Smooth muscle cell (in vitro differentiated cells): ENCODE results near the gene POP4. TPM values are rescaled to one million over a fixed set of nuclear protein-coding genes. Genes with fewer than 3 reads are reported as not detected.
A peak's percentile ranks its signal among the peaks of the same experiment; 100 is the strongest.

Experiments
- DNase-seq: peaks from one replicate; lab custom pipeline; 2025; ENCODE audit not compliant: unreplicated experiment; lab: John Stamatoyannopoulos, UW
- H2AFZ ChIP-seq: fragments of 200-600 bp; sonication (generic); 2 replicates; pipeline ENCODE4 v1.6.0; 2016; ENCODE audit warnings: antibody characterized with exemption, low read depth, mild to moderate bottlenecking
- H3F3A ChIP-seq: fragments of 200-600 bp; sonication (generic); 2 replicates; pipeline ENCODE4 v1.6.0; 2017; ENCODE audit warnings: antibody characterized with exemption, low read depth
- H3K27ac ChIP-seq: fragments of 200-600 bp; sonication (generic); 2 replicates; pipeline ENCODE4 v1.5.1; 2016; ENCODE audit warnings: low read depth, mild to moderate bottlenecking
- H3K27me3 ChIP-seq: fragments of 200-600 bp; sonication (generic); 2 replicates; pipeline ENCODE4 v1.6.1; 2016; ENCODE audit warnings: low read depth, mild to moderate bottlenecking
- H3K36me3 ChIP-seq: fragments of 200-600 bp; sonication (generic); 2 replicates; pipeline ENCODE4 v1.5.1; 2016; ENCODE audit warnings: low read depth
- H3K4me1 ChIP-seq: fragments of 200-600 bp; sonication (generic); 2 replicates; pipeline ENCODE4 v1.5.1; 2016; ENCODE audit warnings: low read depth
- H3K4me2 ChIP-seq: fragments of 200-600 bp; sonication (generic); 2 replicates; pipeline ENCODE4 v1.6.0; 2016; ENCODE audit warnings: mild to moderate bottlenecking
- H3K4me3 ChIP-seq: fragments of 200-600 bp; sonication (generic); 2 replicates; pipeline ENCODE4 v1.5.1; 2016; ENCODE audit warnings: mild to moderate bottlenecking
- H3K79me2 ChIP-seq: fragments of 200-600 bp; sonication (generic); 2 replicates; pipeline ENCODE4 v1.6.0; 2016; ENCODE audit warnings: low read depth, mild to moderate bottlenecking
- H3K9ac ChIP-seq: fragments of 200-600 bp; sonication (generic); 2 replicates; pipeline ENCODE4 v1.6.0; 2016; ENCODE audit warnings: low read depth
- H3K9me3 ChIP-seq: fragments of 200-600 bp; sonication (generic); replicated peaks from 2 replicates; pipeline ENCODE4 v1.5.1; 2016; ENCODE audit warnings: low read depth
- H4K20me1 ChIP-seq: fragments of 200-600 bp; sonication (generic); 2 replicates; pipeline ENCODE4 v1.6.0; 2016; ENCODE audit warnings: low read depth
- CTCF ChIP-seq: fragments of 200-600 bp; sonication (generic); IDR thresholded peaks from 2 replicates; pipeline ENCODE4 v1.5.1; 2017; ENCODE audit warnings: borderline replicate concordance, mild to moderate bottlenecking, antibody characterized with exemption; ENCODE audit not compliant: insufficient read depth, poor library complexity, severe bottlenecking
- WGBS: methylation state at CpG from one replicate; pipeline ENCODE4 v1.1.7; 2016; ENCODE audit warnings: low lambda C conversion rate; 5-methylcytosine and 5-hydroxymethylcytosine counted together
- polyA plus RNA-seq: library from polyadenylated mRNA; unstranded; fragments of >200 nt; fragmentation: Nextera tagmentation; extraction: Ambion mirVana; gene quantifications from 2 replicates; pipeline ENCODE4 v1.2.1, GENCODE V29; 2016
- total RNA-seq: library from RNA; depleted of rRNA; stranded (reverse); fragments of >200 nt; gene quantifications from 2 replicates; pipeline ENCODE4 v1.2.3, GENCODE V29; 2014

POP4 gene
- total and polyA plus RNA-seq, 2 experiments from 2014 or later, result 54.4 to 94.9 TPM

- peaks cover 35% of the 10 kb centered on the region for H3F3A ChIP-seq
- TF ChIP-seq CTCF, result no peak
- H3K4me1 ChIP-seq, result peaks cover 48% of the 10 kb centered on the region
- WGBS, result 0% methylated on average over 13 of the region's 75 CpGs
- H3K79me2 ChIP-seq, result peaks cover 3% of the 10 kb centered on the region
- no peaks in the 10 kb centered on the region for H3K36me3 ChIP-seq
- no peaks in the 10 kb centered on the region for H3K9me3 ChIP-seq
- peak within 1 kb of the TSS; percentile 73 for H3K9ac ChIP-seq
- H3K27me3 ChIP-seq, result no peaks in the 10 kb centered on the region
- DNase-seq, result peak; percentile 60
- H2AFZ ChIP-seq, result peak within 1 kb of the TSS; percentile 82
- H4K20me1 ChIP-seq, result peaks cover 20% of the 10 kb centered on the region
- peak within 1 kb of the TSS; percentile 69 for H3K4me3 ChIP-seq
- peak within 1 kb of the TSS; percentile 88 for H3K4me2 ChIP-seq
- peak within 1 kb of the TSS; percentile 97 for H3K27ac ChIP-seq
Measured at GRCh38 chr19:29665215-29665825, 59.2 kb downstream of the POP4 start, which contains the start of gene PLEKHF1. PLEKHF1 (plus strand) TSS chr19:29665461; CDS start chr19:29673840, 8,379 bp downstream.

- Histone ChIP-seq H3F3A (peaks cover 29% of the 10 kb centered on the region), H3K36me3 (no peaks in the 10 kb centered on the region), H3K4me2 (peak overlapping the region; percentile 88), H2AFZ (peak overlapping the region; percentile 82), H3K79me2 (peaks cover 3% of the 10 kb centered on the region), H3K9ac (peak overlapping the region; percentile 55), H3K27me3 (no peaks in the 10 kb centered on the region), H3K9me3 (no peaks in the 10 kb centered on the region), H3K27ac (peak overlapping the region; percentile 17), H3K4me3 (peak overlapping the region; percentile 69), H3K4me1 (peaks cover 48% of the 10 kb centered on the region), H4K20me1 (peaks cover 20% of the 10 kb centered on the region)
- 4% methylated on average over 23 of the region's 30 CpGs for WGBS
- no peak for DNase-seq
- TF ChIP-seq CTCF, result no peak
Measured at GRCh38 chr19:29665826-29666577, 59.9 kb downstream of the POP4 start.

Other genes with a start within 250 kb of the POP4 start
- not detected in 2 replicates for gene VSTM2B, start 80.3 kb upstream of the POP4 start, total RNA-seq
- not detected in 2 replicates for gene VSTM2B, start 80.3 kb upstream of the POP4 start, polyA plus RNA-seq
- 2.2 and 2.3 TPM in 2 replicates for gene PLEKHF1, start 59.2 kb downstream of the POP4 start, total RNA-seq
- gene PLEKHF1, start 59.2 kb downstream of the POP4 start, polyA plus RNA-seq, result 4.0 and 6.9 TPM in 2 replicates
- 22.7 and 29.7 TPM in 2 replicates for gene C19orf12, start 109.0 kb downstream of the POP4 start, total RNA-seq
- gene C19orf12, start 109.0 kb downstream of the POP4 start, polyA plus RNA-seq, result 30.0 TPM in 2 replicates
- 17.7 and 26.5 TPM in 2 replicates for gene CCNE1, start 205.7 kb downstream of the POP4 start, total RNA-seq
- gene CCNE1, start 205.7 kb downstream of the POP4 start, polyA plus RNA-seq, result 22.4 and 34.4 TPM in 2 replicates